Embryonic facial prominence (tissue), 1 donor: ENCODE data around the gene NDP.

Source experiments
- DNase-seq: peaks from one replicate; pipeline ENCODE4 v3.0.0-alpha.2; 2016; ENCODE audit errors: extremely low spot score

NDP gene, protein sequence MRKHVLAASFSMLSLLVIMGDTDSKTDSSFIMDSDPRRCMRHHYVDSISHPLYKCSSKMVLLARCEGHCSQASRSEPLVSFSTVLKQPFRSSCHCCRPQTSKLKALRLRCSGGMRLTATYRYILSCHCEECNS

GRCh38 chrX:43973249-43974099, at the start of gene NDP:
Gene NDP, minus strand, starts transcription at chrX:43973390. Its CDS starts 14,745 bp downstream, at chrX:43958645.
- no peak for DNase-seq

GRCh38 chrX:44022964-44023363, 49.8 kb upstream of the NDP start:
- no peak for DNase-seq

DNA sequence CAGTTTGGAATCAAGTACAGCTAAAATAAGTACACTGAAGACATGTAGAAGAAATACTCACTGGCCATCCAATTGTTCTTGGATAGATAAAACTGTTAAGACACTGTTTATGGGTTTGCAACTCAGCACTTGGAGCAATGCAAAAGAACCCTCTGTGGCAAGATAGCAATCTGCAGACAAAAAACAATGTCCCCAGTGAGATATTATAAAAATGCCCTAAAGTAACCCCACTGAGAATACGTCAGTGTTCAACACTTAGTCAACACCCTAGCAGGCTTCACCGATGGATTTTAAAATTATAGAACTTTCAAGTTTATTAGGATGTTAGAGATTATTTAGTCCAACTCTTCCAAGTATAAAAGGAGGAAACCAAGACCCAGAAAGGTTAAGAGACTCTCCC, 47.5 kb upstream of the NDP start:
- DNase-seq: no peak

DNA sequence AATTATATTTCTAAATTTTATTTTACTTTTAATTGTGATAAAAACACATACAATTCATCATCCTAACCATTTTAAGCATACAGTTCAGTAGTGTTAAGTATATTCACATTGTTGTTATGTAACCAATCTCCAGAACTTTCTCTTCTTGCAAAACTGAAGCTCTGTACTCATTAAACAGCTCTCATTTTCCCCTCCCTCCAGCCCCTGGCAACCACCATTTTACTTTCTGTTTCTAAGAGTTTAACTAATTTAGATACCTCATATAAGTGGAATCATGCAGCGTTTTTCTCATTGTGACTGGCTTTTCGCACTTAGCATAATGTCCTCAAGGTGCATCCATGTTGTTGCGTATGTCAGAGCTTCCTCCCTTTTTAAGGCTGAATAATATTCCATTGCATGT, 46.7 kb upstream of the NDP start:
- DNase-seq: no peak

GRCh38 chrX:44017676-44018075, 44.5 kb upstream of the NDP start:
- DNase-seq: no peak

- no peak for DNase-seq
Measured at GRCh38 chrX:44016906-44017305, 43.7 kb upstream of the NDP start.

DNA sequence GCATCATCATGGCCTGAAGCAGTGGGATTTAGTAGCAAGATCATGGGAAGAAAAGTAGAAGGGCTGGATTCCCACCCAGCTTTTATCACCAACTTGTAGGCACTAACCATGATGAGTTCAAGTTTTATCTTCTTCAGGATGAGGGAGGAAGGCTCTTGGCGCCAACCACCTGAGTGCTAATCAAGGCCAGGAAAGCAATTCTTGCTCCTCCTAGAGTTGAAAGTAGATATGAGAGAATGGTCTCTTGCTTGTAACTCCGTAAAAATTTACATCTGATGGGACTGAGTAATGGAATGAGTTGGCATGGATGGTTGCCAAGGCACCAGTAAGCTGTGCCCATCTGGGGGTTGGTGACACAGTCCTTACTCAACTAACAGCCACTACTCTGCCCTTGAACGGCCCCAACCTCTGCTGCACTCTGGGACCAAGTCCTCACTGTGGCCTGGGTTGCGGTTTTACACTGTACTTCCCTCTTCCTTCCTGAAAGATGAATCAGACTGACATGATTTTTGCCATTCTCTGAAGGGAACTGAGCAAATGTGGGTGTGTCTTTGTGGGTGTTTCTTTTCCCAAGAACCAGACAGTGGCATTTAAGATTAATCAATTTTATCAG, 39.4 kb upstream of the NDP start:
- DNase-seq: no peak

DNA sequence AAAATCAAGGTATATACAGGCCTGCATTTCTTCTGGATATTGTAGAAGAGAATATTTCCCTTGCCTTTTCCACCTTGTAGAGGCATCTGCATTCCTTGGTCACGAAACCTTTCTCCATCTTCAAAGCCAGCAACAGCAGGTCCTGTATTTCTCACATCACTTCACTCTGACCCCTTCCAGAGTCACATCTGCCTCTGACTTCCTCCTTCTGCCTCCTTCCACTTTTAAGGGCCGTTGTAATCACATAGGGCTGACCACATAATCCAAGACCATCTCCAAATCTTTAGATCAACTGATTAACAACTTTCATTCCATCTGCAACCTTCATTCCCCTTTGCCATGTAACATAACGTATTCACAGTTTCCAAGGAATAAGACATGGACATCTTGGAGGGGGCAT, 38.3 kb upstream of the NDP start:
- no peak for DNase-seq

- DNase-seq: no peak
Measured at GRCh38 chrX:44010626-44011025, 37.4 kb upstream of the NDP start.

GRCh38 chrX:44006081-44006480, 32.9 kb upstream of the NDP start:
- DNase-seq: no peak

DNA sequence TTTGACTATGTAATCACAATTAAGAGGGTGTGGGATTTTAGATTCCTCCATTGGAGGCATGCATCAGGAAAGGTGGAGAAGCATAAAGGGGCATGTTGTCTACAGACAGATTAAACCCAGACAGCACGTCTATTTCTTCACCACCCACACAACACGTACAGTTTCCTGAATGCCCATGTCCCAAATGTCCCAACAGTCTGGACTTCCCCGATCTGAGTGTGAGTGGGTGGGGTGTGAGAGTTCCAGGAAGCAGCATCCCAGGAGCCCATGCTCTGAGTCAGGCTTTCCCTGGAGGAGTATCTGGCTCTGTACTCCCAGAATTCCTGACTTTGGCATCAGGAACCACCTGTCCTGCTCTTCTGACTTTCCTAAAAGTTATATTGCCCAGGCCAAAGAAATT, 30.8 kb upstream of the NDP start:
- DNase-seq: no peak

GRCh38 chrX:44002567-44002966, 29.4 kb upstream of the NDP start:
- no peak for DNase-seq

- DNase-seq: no peak
Measured at GRCh38 chrX:43998374-43998773, 25.2 kb upstream of the NDP start.

GRCh38 chrX:43996491-43996890, 23.3 kb upstream of the NDP start:
- DNase-seq: no peak

DNA sequence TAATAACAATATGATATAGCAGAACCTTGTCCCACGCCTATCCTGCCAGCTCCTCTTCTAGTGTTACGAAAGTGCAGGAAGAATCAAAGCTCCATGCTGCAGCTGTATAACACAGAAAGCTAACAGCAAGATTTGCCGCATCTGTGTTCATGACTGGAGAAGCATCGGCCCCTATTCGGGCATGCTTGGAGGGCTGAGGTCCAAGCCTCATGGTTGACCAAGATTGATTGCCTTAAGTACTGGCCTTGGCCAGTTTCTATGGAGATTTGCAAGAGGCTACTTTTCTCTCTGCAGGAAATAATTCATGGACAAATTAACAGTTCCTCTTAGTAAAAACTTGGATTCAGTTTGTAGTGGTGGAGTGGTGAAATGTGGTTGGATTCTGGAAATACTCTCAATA, 12.9 kb upstream of the NDP start:
- DNase-seq: no peak

GRCh38 chrX:43985511-43985910, 12.3 kb upstream of the NDP start:
- DNase-seq: no peak

DNA sequence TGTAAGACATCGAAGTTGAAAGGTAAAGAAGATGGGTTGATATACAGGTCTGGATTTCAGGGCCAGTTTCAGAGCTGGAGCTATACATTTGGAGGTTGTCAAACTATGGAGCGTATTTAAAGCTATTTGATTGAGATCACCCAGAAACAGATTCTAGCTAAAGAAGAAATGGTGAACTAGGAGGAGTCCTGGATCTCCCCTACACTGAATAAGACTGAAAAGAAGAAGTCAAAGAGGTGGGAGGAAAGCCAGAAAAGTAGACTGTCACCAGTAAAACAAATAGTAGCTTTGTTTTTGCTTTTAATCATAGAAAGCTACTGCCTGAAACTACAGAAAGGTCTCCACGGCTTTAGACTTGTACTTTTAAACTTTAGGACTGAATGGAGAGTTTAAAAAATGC, 5.0 kb upstream of the NDP start:
- DNase-seq: no peak

- no peak for DNase-seq
Measured at GRCh38 chrX:43976205-43976604, 3.0 kb upstream of the NDP start.

DNA sequence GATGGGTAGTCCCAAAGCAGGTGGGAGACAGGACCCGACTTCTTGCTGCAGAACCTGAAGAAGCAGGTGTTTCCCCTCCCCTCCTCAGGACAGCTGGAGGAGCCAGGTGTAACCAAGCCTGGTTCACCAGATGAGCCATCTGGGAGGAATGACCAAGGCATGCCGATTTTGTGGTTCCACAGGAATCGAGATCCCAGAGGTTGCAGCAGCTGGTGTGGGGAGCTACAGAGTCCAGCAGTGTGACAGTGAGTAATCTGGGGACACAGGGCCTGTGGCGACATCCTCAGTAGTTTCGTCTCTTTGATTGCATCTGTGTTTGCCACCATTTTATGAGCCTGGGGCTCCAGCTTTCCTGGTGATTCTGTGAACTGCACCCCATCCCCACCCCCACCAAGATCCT, 2.6 kb upstream of the NDP start:
- no peak for DNase-seq

GRCh38 chrX:43974741-43975465, 1.7 kb upstream of the NDP start:
- DNase-seq: no peak

- DNase-seq: no peak
Measured at GRCh38 chrX:43974100-43974475, 898 bp upstream of the NDP start.
